HepG2 (cell line): ENCODE data around the gene ZNF74. TPM values are rescaled to one million over a fixed set of nuclear protein-coding genes. Genes with fewer than 3 reads are reported as not detected.

Source experiments
- ATAC-seq: fragments of 200-7000 bp; cut with Tn5 transposase; 3 replicates; pipeline ENCODE4 v1.9.1; 2020; ENCODE audit warnings: mild to moderate bottlenecking, moderate library complexity
- BruUV-seq: library from RNA; stranded (reverse); fragments of 400-500 nt; replicated peaks from 2 replicates; lab custom pipeline; 2021; lab: Mats Ljungman, UMichigan
- CTCF ChIA-PET: fragments of 300-600 bp; formaldehyde crosslinking; extraction: SDS; loops from one replicate; lab custom pipeline; 2021; ENCODE audit warnings: low total read pairs, inconsistent platforms, low intra/inter-chr PET ratio; lab: Yijun Ruan, JAX
- POLR2A ChIA-PET: fragments of 350-600 bp; sonication (Branson Sonifier 250); formaldehyde crosslinking; loops from one replicate; lab custom pipeline; 2020; ENCODE audit warnings: antibody characterized with exemption, inconsistent platforms; lab: Yijun Ruan, JAX
- DNase-seq: peaks from one replicate; pipeline ENCODE4 v3.0.0-alpha.2; 2015; ENCODE audit warnings: low spot score
- FAIRE-seq: peaks from 3 replicates; lab custom pipeline; 2011; peaks lifted over from hg19 to GRCh38; lab: Jason Lieb, UNC
- H2AFZ ChIP-seq: one replicate; pipeline ENCODE4 v1.6.1; 2011; ENCODE audit warnings: low read length, inconsistent platforms
- H3K27ac ChIP-seq: fragments of 300-600 bp; 3 replicates; pipeline ENCODE4 v1.8.0; 2011; ENCODE audit warnings: mixed run types, mild to moderate bottlenecking, mixed read lengths, low read length, inconsistent platforms; ENCODE audit not compliant: insufficient read depth; ENCODE audit errors: extremely low read length
- H3K27me3 ChIP-seq, 2 experiments: fragments of 200-600 bp in 1 of 2; 2 replicates in 1 of 2; 3 replicates in 1 of 2; pipeline versions ENCODE4 v1.6.0 to v1.8.0; 2011; ENCODE audit warnings: low read length in 2 of 2, mild to moderate bottlenecking in 2 of 2, moderate library complexity in 2 of 2, inconsistent platforms in 1 of 2; ENCODE audit not compliant: insufficient read depth in 2 of 2, control insufficient read depth in 1 of 2
- H3K36me3 ChIP-seq, 2 experiments: fragments of 200-600 bp in 1 of 2; replicated peaks in 1 of 2; 2 replicates in 1 of 2; 3 replicates in 1 of 2; pipeline versions ENCODE4 v1.5.1 to v1.8.0; 2011; ENCODE audit warnings: low read length in 2 of 2, inconsistent platforms in 1 of 2; ENCODE audit not compliant: insufficient read depth in 2 of 2, control insufficient read depth in 1 of 2
- H3K4me1 ChIP-seq: 2 replicates; pipeline ENCODE4 v1.5.1; 2012; ENCODE audit warnings: low read length, inconsistent platforms; ENCODE audit not compliant: insufficient read depth
- H3K4me2 ChIP-seq: 2 replicates; pipeline ENCODE4 v1.6.0; 2011; ENCODE audit warnings: low read depth, low read length, inconsistent platforms
- H3K4me3 ChIP-seq, 3 experiments: fragments of 200-600 bp in 1 of 3; sonication (generic), shearing (Covaris generic) in 1 of 3; replicated peaks in 1 of 3; 2 replicates each; pipeline ENCODE4 v1.5.1; 2011 to 2016; ENCODE audit warnings: low read length in 3 of 3, inconsistent platforms in 2 of 3, low read depth in 2 of 3, mild to moderate bottlenecking in 2 of 3, control low read depth in 1 of 3, mixed read lengths in 1 of 3; ENCODE audit not compliant: insufficient read depth in 1 of 3
- H3K79me2 ChIP-seq: one replicate; pipeline ENCODE4 v1.6.1; 2011; ENCODE audit warnings: low read length, inconsistent platforms; ENCODE audit not compliant: insufficient read depth
- H3K9ac ChIP-seq: 2 replicates; pipeline ENCODE4 v1.6.0; 2011; ENCODE audit warnings: mild to moderate bottlenecking, low read depth, low read length, inconsistent platforms; ENCODE audit not compliant: insufficient read depth
- H3K9me3 ChIP-seq: 2 replicates; pipeline ENCODE4 v1.5.1; 2012; ENCODE audit warnings: mild to moderate bottlenecking, low read length
- H4K20me1 ChIP-seq: 2 replicates; pipeline ENCODE4 v1.6.0; 2011; ENCODE audit warnings: inconsistent platforms, mild to moderate bottlenecking, low read length, moderate library complexity; ENCODE audit not compliant: insufficient read depth
- AGO2 ChIP-seq: fragments of 200-400 bp; formaldehyde crosslinking; optimal IDR thresholded peaks from 2 replicates; pipeline ENCODE3; 2017; ENCODE audit warnings: mild to moderate bottlenecking, low read depth, low read length, moderate library complexity
- MYNN ChIP-seq: sonication (generic); formaldehyde crosslinking; IDR thresholded peaks from 2 replicates; pipeline ENCODE4 v1.4.0; 2020; ENCODE audit warnings: mild to moderate bottlenecking, low read depth, missing genetic modification reagents
- RBFOX2 ChIP-seq: fragments of 200-400 bp; formaldehyde crosslinking; IDR thresholded peaks from 2 replicates; pipeline ENCODE4 v1.6.1; 2017; ENCODE audit warnings: low read depth, mild to moderate bottlenecking, low read length
- SP4 ChIP-seq: sonication (generic); formaldehyde crosslinking; IDR thresholded peaks from 2 replicates; pipeline ENCODE4 v1.8.1; 2023; ENCODE audit warnings: mild to moderate bottlenecking, missing genetic modification reagents
- ZBTB33 ChIP-seq: sonication (generic); formaldehyde crosslinking; IDR thresholded peaks from 2 replicates; pipeline ENCODE4 v1.4.0; 2020; ENCODE audit warnings: missing genetic modification reagents
- ZNF143 ChIP-seq: sonication (generic); formaldehyde crosslinking; IDR thresholded peaks from 2 replicates; pipeline ENCODE4 v1.4.0; 2020; ENCODE audit warnings: missing genetic modification reagents
- ZNF549 ChIP-seq: sonication (generic); formaldehyde crosslinking; IDR thresholded peaks from 2 replicates; pipeline ENCODE4 v1.5.0; 2020; ENCODE audit warnings: missing genetic modification reagents
- ZNF552 ChIP-seq: sonication (generic); formaldehyde crosslinking; IDR thresholded peaks from 2 replicates; pipeline ENCODE4 v1.9.0; 2022; ENCODE audit warnings: missing genetic modification reagents, mild to moderate bottlenecking, borderline replicate concordance
- ZNF766 ChIP-seq: sonication (generic); formaldehyde crosslinking; IDR thresholded peaks from 2 replicates; pipeline ENCODE4 v1.5.0; 2020; ENCODE audit warnings: missing genetic modification reagents, borderline replicate concordance
- WGBS: methylation state at CpG from one replicate; pipeline ENCODE4 v1.1.6; 2017; ENCODE audit warnings: low lambda C conversion rate; 5-methylcytosine and 5-hydroxymethylcytosine counted together
- in situ Hi-C: cut with HindIII; loops from 2 replicates; pipeline ENCODE4 v1.10.0; 2017; ENCODE audit warnings: low pct_unique_long_range_greater_than_20kb; ENCODE audit not compliant: extremely low pct_ligation_motif_present
- intact Hi-C: fragments of 100-400 bp; cut with micrococcal nuclease; formaldehyde crosslinking; loops from one replicate; pipeline ENCODE4 v1.10.0; 2022; ENCODE audit not compliant: unreplicated experiment
- polyA plus RNA-seq, 8 experiments: library from polyadenylated mRNA; depleted of rRNA in 3 of 8; stranded (reverse) in 7 of 8; unstranded in 1 of 8; fragments of >200 nt; fragmentation: Illumina TruSeq in 4 of 8; extraction: Trizol in 4 of 8; gene quantifications; 2 replicates each; pipeline versions ENCODE4 v1.2.1 to v1.2.3, GENCODE V29; 2011 to 2016; ENCODE audit warnings: low read depth in 4 of 8, missing spikeins in 1 of 8, mixed read lengths in 1 of 8; ENCODE audit not compliant: insufficient read depth in 1 of 8
- total RNA-seq, 5 experiments: library from RNA; depleted of rRNA; stranded (reverse); fragments of >200 nt; fragmentation: Illumina TruSeq; extraction: Trizol; gene quantifications; 2 replicates each; pipeline ENCODE4 v1.2.3, GENCODE V29; 2016; ENCODE audit warnings: low read depth in 1 of 5

Gene ZNF74
- total and polyA plus RNA-seq, 2 of the 13 experiments (the other 11 are each of a cell fraction or from before 2014, with no cell fraction given) = 6.3 to 9.1 TPM

DNA sequence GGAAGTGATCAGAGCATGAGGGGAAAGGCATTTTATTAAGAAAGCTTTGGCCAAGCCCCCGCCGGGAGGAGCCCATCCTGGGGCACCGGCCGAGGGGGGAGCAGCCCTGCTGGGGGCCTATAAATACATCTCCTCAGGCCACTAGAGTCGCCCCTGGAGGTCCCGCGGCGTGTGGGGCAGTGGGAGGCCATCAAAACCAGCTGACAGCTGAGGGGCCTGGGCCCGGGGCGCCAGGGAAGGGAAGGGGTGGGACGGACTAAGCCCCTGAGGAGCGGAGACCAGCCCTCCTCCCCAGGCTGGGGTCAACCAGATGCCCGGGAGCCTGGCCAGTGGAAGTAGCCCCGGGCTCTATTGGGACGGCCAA is 30.6 kb downstream of the ZNF74 start:
- Histone ChIP-seq H3K4me1 (peaks cover 41% of the 10 kb centered on the region), H3K27me3 (no peaks in the 10 kb centered on the region; a peak in 1 of 5 replicates), H3K79me2 (no peaks in the 10 kb centered on the region), H3K4me3 (peak overlapping the region in 1 of 3 experiments; percentile 49; a peak in 1 of 6 replicates), H2AFZ (no peak overlapping the region), H3K9ac (no peak overlapping the region), H3K9me3 (no peaks in the 10 kb centered on the region), H3K4me2 (no peak overlapping the region), H3K36me3 (peaks cover 3 to 11% of the 10 kb centered on the region in 2 experiments; a peak in 4 of 5 replicates), H3K27ac (no peak overlapping the region), H4K20me1 (no peaks in the 10 kb centered on the region)
- FAIRE-seq (no peak), ATAC-seq (no peak), DNase-seq (no peak)
- POLR2A ChIA-PET = no interaction called here
- in situ Hi-C loops (loop anchor here (5.0 kb wide), 1 partner anchor 33 kb away; no protein-coding TSS in a partner anchor), intact Hi-C loops (loop anchor here (10.0 kb wide), 1 partner anchor 70 kb away; the partner anchor contains the start of gene KLHL22)
- no TSS peak for BruUV-seq
- no peak for TF ChIP-seq MYNN
- no peak for TF ChIP-seq SP4 (CRISPR knock-in tag)
- no peak for TF ChIP-seq ZNF143 (CRISPR knock-in tag)
- TF ChIP-seq ZNF552 (CRISPR knock-in tag) = no peak
- CTCF ChIA-PET = no interaction called here
- 100% methylated on average over 2 of the region's 15 CpGs for WGBS

- no peak for DNase-seq
Measured at GRCh38 chr22:20424932-20425565, 31.1 kb downstream of the ZNF74 start.

More at GRCh38 chr22:20424932-20425565, 31.1 kb downstream of the ZNF74 start:
- intact Hi-C loops (loop anchor here (10.0 kb wide), 1 partner anchor 70 kb away; the partner anchor contains the start of gene KLHL22), in situ Hi-C loops (loop anchor here (5.0 kb wide), 1 partner anchor 32 kb away; no protein-coding TSS in a partner anchor)
- POLR2A ChIA-PET = no interaction called here
- FAIRE-seq (no peak), ATAC-seq (no peak)
- TF ChIP-seq RBFOX2 (0 out of 2 replicates have a peak, but pooled peaks have one; percentile 4), ZNF549 (CRISPR knock-in tag) (no peak), AGO2 (peak; percentile 32), ZNF766 (no peak), ZBTB33 (peak; percentile 71; the same call in 1 of the 2 replicates)
- Histone ChIP-seq H3K4me3 (no peak overlapping the region), H3K9me3 (no peaks in the 10 kb centered on the region), H4K20me1 (no peaks in the 10 kb centered on the region), H3K9ac (no peak overlapping the region), H3K36me3 (peaks cover 8 to 11% of the 10 kb centered on the region in 2 experiments; a peak in 4 of 5 replicates), H3K4me2 (no peak overlapping the region), H3K27ac (no peak overlapping the region), H2AFZ (no peak overlapping the region), H3K79me2 (no peaks in the 10 kb centered on the region), H3K4me1 (peaks cover 36% of the 10 kb centered on the region), H3K27me3 (no peaks in the 10 kb centered on the region)
- WGBS = over 99% methylated on average over 36 of the region's 59 CpGs
- CTCF ChIA-PET = no interaction called here
- BruUV-seq = no TSS peak
